NCI-H1092 treated with DMSO at 0.1 percent for 48 hours (cell line): ENCODE measurements around the gene PLPPR3.

Experiments
- DNase-seq: peaks from one replicate; lab custom pipeline; 2025; lab: John Stamatoyannopoulos, UW

Gene PLPPR3, protein sequence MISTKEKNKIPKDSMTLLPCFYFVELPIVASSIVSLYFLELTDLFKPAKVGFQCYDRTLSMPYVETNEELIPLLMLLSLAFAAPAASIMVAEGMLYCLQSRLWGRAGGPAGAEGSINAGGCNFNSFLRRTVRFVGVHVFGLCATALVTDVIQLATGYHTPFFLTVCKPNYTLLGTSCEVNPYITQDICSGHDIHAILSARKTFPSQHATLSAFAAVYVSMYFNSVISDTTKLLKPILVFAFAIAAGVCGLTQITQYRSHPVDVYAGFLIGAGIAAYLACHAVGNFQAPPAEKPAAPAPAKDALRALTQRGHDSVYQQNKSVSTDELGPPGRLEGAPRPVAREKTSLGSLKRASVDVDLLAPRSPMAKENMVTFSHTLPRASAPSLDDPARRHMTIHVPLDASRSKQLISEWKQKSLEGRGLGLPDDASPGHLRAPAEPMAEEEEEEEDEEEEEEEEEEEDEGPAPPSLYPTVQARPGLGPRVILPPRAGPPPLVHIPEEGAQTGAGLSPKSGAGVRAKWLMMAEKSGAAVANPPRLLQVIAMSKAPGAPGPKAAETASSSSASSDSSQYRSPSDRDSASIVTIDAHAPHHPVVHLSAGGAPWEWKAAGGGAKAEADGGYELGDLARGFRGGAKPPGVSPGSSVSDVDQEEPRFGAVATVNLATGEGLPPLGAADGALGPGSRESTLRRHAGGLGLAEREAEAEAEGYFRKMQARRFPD

DNA sequence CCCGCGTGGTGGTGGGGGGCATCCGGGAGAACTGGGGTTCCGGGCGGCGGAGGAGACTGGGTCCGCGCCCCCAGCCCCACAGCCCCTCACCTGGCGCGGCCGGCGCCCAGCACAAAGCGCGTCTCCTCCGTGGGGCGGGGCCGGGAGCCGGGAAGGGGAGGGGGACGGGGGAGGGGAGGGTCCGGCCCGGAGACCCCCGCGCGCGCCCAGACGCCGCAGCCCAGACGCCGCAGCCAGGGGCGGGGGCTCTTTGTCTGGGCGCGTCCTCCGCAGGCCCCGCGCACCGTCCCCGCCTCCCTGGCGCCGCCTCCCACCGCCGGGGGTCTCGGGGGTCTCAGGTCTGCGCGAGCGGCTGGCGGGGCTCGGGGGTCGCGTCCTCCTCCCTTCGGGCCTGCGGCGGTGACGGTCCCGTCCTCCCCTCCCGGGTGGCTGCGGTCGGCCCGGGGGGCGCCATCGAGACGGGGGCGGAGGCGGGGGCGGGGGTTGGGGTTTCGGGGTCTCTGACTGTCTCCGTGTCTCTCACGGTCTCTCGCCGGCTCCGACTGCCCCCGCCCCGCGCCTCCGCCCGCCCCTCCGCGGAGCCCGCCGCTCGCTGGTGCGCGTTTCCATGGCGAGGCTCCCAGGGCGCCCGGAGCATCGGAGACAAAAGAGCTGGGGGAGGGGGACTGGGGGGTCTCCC, at the start of gene PLPPR3:
TSS of gene PLPPR3 (minus strand) at position 131 of the 679 bp plus-strand sequence. CDS start 396 bp downstream, outside the sequence.
- DNase-seq = peak; percentile 13

DNA sequence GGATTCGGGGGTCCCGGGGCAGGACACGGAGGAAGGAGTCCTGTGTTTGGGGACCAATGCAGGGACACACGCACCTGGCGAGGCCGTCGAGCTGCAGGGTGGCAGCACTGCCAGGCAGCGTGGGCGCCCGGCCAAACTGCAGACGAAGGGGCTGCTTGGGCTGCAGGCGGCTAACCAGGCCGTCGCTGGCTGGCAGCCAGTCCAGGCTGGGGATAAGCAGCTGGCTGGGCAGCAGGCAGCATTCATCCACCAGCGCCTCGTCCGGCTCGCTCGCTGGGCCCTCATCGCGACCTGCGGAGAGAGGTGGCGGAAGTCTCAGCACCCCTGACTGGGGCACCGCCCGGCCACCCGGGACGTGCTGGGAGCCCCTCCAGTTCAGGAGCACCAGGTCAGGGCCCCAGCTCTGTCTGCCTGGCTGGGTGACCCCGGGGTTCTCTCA, 49.2 kb upstream of the PLPPR3 start:
- DNase-seq = peak; percentile 88

DNA sequence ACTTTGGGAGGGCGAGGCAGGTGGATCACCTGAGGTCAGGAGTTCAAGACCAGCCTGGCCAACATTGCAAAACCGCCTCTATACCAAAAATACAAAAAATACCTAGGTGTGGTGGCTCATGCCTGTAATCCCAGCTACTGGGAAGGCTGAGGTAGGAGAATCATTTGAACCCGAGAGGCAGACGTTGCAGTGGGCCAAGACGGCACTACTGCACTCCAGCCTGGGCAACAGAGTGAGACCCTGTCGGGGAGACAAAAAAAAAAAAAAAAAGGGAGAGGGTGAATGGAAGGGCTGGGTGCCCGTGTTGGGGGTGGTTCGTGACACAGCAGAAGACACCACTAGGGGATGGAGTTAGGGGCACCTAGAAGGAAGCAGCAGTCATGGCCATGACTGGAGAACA, 48.6 kb upstream of the PLPPR3 start:
- no peak for DNase-seq

DNA sequence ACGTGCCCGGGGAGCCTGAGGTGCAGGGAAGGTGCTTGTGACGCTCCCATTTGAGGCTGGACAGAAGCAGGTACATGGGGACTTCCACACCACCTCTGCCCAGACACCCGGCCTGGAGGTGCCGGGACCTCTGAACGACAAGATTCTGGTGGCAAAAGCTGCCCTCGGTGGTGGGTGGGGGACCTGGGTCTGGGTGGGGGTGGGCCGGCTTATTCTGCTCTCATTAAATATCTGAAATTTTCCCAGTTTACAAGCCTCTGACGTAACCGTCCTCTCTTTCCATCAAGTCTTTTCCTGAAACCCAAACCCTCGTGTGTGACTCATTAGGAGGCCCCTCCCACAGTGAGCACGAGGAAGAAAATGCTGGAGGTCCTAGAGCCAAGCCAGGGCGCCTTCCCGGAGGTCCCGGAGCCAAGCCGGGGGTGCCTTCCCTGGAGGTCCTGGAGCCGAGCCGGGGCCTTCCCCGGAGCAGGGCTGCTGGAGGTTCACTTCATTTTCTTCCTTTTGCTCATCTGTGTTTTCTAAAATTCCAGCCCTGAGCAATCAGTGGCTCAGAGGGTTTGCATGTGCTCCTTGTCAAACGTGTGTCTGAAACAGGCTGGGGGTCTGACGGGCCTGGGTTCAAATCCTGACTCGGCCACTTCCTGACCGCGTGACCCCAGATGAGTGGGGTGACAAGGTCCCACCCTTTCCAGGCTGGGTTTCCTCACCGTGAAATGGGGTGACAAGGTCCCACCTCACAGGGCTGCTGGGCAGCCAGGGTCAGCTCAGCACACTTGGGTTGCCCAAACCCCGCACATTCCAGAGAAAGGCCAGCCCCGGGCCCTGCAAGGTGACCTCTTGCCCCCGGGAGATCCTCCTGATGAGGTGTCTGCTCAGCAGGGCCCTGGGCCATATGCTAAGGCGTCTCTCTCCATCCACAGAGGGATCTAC, 47.8 kb upstream of the PLPPR3 start:
- DNase-seq = no peak

DNA sequence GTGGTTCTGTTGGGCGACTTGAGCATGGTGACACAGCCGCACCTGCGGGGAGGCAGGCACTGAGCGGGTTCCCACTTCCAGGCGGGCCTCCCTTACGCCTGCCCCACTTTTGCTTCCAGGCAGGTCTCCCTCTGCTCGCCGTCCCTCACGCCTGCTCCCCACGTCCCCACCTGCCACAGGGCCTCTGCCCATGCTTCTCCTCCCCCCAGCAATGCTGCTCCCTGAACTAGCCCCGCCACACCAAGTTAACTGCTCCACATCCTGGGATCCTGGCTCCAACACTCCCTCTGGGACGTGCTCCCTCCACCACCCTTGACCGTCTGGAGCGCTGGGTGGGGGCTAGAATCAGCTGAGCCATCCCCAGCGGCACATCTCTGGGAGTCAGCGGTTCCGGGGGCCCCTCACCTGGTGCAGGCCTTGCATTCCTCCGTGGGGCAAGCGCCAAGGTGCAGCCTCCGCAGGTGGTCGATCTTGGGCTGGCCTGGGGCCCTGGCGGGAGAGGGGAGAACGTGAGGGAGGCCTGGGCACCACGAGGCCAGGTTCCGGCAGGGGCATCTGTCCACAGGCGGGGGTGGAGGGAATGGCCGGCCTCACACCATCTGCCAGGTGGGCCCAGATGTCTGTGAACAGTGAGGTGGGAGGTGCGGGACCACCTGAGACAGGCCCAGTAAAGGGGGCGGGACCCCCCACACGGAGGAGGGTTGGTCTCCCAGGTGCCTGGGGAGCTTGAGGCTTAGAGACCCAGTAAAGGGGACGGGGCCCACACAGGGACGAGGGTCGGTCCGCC, 46.9 kb upstream of the PLPPR3 start:
- DNase-seq = no peak

GRCh38 chr19:867855-868457, 46.2 kb upstream of the PLPPR3 start:
- DNase-seq = no peak

- DNase-seq = no peak
These were observed 45.6 kb upstream of the PLPPR3 start for GRCh38 chr19:867301-867793.

- no peak for DNase-seq
These were observed 45.1 kb upstream of the PLPPR3 start for GRCh38 chr19:866769-867300.

GRCh38 chr19:863315-863620, 41.5 kb upstream of the PLPPR3 start:
- no peak for DNase-seq

DNA sequence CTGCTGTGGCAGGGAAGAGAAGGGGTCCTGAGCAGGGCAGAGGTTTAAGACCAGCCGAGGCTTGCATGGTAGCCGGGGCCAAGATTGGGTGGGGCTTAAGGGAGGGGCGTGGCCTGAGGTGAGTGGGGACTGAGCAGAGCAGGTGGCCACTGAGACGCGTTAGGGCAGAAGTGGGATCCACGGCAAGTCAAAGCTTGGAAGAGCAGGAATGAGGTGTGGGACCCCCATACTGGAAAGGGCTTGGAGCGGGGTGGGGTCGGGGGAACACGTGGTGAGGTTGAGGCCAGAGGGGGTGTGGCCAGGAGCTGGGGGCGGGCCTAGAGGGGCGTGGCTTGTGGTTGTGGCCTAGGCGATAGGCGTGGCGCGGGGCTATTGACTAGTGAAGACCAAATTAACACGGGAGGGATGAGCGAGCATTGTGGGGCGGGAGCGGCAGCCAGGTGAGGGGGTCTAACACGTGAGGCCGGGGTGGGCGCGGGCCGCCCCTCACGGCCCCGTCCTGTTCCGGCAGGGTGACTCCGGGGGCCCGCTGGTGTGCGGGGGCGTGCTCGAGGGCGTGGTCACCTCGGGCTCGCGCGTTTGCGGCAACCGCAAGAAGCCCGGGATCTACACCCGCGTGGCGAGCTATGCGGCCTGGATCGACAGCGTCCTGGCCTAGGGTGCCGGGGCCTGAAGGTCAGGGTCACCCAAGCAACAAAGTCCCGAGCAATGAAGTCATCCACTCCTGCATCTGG, 41.0 kb upstream of the PLPPR3 start:
- no peak for DNase-seq

- DNase-seq = no peak
These were observed 40.2 kb upstream of the PLPPR3 start for GRCh38 chr19:861756-862580.

GRCh38 chr19:861141-861755, 39.5 kb upstream of the PLPPR3 start:
- DNase-seq = no peak

GRCh38 chr19:858868-859843, 37.4 kb upstream of the PLPPR3 start, which contains the start of gene CFD:
CFD (plus strand) TSS chr19:859664; CDS start chr19:859690, 26 bp downstream.
- no peak for DNase-seq

DNA sequence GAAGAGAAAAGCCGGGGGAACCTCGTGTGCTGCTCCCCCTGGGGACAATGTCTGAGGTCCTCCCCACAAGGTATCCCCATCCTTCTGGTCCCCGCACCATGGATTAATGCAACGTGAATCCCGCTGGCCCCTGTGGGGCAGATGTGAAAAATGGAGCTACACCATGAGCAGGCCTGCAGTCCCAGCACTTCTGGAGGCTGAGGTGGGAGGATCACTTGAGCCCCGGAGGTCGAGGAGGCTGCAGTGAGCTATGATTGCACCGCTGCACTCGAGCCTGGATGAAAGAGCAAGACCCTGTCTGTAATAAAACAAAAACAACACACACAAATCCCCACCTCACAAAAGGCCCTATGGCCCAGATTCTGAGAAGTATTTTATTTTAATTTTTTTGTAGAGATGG, 36.5 kb upstream of the PLPPR3 start:
- no peak for DNase-seq

GRCh38 chr19:855566-856120, 33.9 kb upstream of the PLPPR3 start:
- no peak for DNase-seq

GRCh38 chr19:855142-855541, 33.4 kb upstream of the PLPPR3 start:
- DNase-seq = no peak
